H9 (cell line): ENCODE measurements around the gene PVALB. TPM values are rescaled to one million over a fixed set of nuclear protein-coding genes. Genes with fewer than 3 reads are reported as not detected.

Experiments
- DNase-seq: peaks from one replicate; pipeline ENCODE4 v3.0.0-alpha.2; 2017
- H2AFZ ChIP-seq: one replicate; pipeline ENCODE4 v1.6.1; 2013; ENCODE audit warnings: mild to moderate bottlenecking, low read length, control low read depth, moderate library complexity
- H2AK5ac ChIP-seq: 2 replicates; pipeline ENCODE4 v1.6.1; 2013; ENCODE audit warnings: low read length, control low read depth, mixed read lengths; ENCODE audit not compliant: insufficient read length
- H2BK120ac ChIP-seq: one replicate; pipeline ENCODE4 v1.6.1; 2013; ENCODE audit warnings: low read depth, mild to moderate bottlenecking, low read length, control low read depth, inconsistent platforms; ENCODE audit not compliant: poor library complexity, severe bottlenecking
- H2BK12ac ChIP-seq: 2 replicates; pipeline ENCODE4 v1.6.1; 2013; ENCODE audit warnings: low read length, control low read depth, mixed read lengths, low read depth; ENCODE audit not compliant: insufficient read length
- H2BK15ac ChIP-seq: 2 replicates; pipeline ENCODE4 v1.6.1; 2013; ENCODE audit warnings: low read depth, low read length, control low read depth
- H2BK20ac ChIP-seq: one replicate; pipeline ENCODE4 v1.6.1; 2013; ENCODE audit warnings: low read depth, mild to moderate bottlenecking, low read length, control low read depth, inconsistent platforms; ENCODE audit not compliant: poor library complexity, severe bottlenecking
- H2BK5ac ChIP-seq: 2 replicates; pipeline ENCODE4 v1.6.1; 2013; ENCODE audit warnings: low read length, control low read depth, mixed read lengths; ENCODE audit not compliant: insufficient read length
- H3K14ac ChIP-seq: 2 replicates; pipeline ENCODE4 v1.6.1; 2013; ENCODE audit warnings: low read length, control low read depth; ENCODE audit not compliant: insufficient read depth
- H3K18ac ChIP-seq: 2 replicates; pipeline ENCODE4 v1.6.1; 2013; ENCODE audit warnings: low read depth, mild to moderate bottlenecking, mixed read lengths, low read length, control low read depth; ENCODE audit not compliant: insufficient read length
- H3K23ac ChIP-seq: 2 replicates; pipeline ENCODE4 v1.6.1; 2013; ENCODE audit warnings: low read length, control low read depth, mixed read lengths, low read depth; ENCODE audit not compliant: insufficient read length
- H3K23me2 ChIP-seq: 2 replicates; pipeline ENCODE4 v1.6.1; 2013; ENCODE audit warnings: low read depth, mild to moderate bottlenecking, mixed read lengths, low read length, control low read depth; ENCODE audit not compliant: insufficient read length, poor library complexity, severe bottlenecking
- H3K27ac ChIP-seq: 2 replicates; pipeline ENCODE4 v1.5.1; 2013; ENCODE audit warnings: low read length, control low read depth, mixed read lengths, low read depth; ENCODE audit not compliant: insufficient read length
- H3K27me3 ChIP-seq: 2 replicates; pipeline ENCODE4 v1.6.1; 2013; ENCODE audit warnings: low read length, control low read depth, inconsistent platforms; ENCODE audit not compliant: insufficient read depth
- H3K4ac ChIP-seq: 2 replicates; pipeline ENCODE4 v1.6.1; 2013; ENCODE audit warnings: low read depth, mild to moderate bottlenecking, control low read depth, inconsistent platforms, low read length, moderate library complexity
- H3K4me1 ChIP-seq: 2 replicates; pipeline ENCODE4 v1.6.1; 2013; ENCODE audit warnings: low read length, control low read depth, inconsistent platforms; ENCODE audit not compliant: insufficient read depth
- H3K4me2 ChIP-seq: 2 replicates; pipeline ENCODE4 v1.6.1; 2013; ENCODE audit warnings: low read length, control low read depth, mixed read lengths; ENCODE audit not compliant: insufficient read length, insufficient read depth
- H3K56ac ChIP-seq: 2 replicates; pipeline ENCODE4 v1.6.1; 2013; ENCODE audit warnings: low read depth, mild to moderate bottlenecking, mixed read lengths, low read length, control low read depth; ENCODE audit not compliant: insufficient read length
- H3K79me1 ChIP-seq: 2 replicates; pipeline ENCODE4 v1.6.1; 2013; ENCODE audit warnings: low read depth, mild to moderate bottlenecking, moderate library complexity, low read length, control low read depth, inconsistent platforms; ENCODE audit not compliant: insufficient read depth, poor library complexity, severe bottlenecking
- H3K79me2 ChIP-seq: 2 replicates; pipeline ENCODE4 v1.6.1; 2013; ENCODE audit warnings: low read length, control low read depth, inconsistent platforms; ENCODE audit not compliant: insufficient read depth
- H3K9ac ChIP-seq: 2 replicates; pipeline ENCODE4 v1.6.1; 2013; ENCODE audit warnings: low read length, control low read depth, mixed read lengths; ENCODE audit not compliant: insufficient read length; ENCODE audit errors: extremely low read depth
- H3K9me3 ChIP-seq: one replicate; pipeline ENCODE4 v1.6.1; 2013; ENCODE audit warnings: low read depth, low read length, inconsistent platforms; ENCODE audit not compliant: control insufficient read depth
- H3T11ph ChIP-seq: one replicate; pipeline ENCODE4 v1.6.1; 2013; ENCODE audit warnings: mild to moderate bottlenecking, low read length, control low read depth, inconsistent platforms
- H4K20me1 ChIP-seq: one replicate; pipeline ENCODE4 v1.6.1; 2013; ENCODE audit not compliant: control insufficient read depth, insufficient read length, insufficient read depth
- H4K5ac ChIP-seq: 2 replicates; pipeline ENCODE4 v1.6.1; 2013; ENCODE audit warnings: low read depth, mild to moderate bottlenecking, mixed read lengths, low read length, control low read depth; ENCODE audit not compliant: insufficient read length
- H4K8ac ChIP-seq: replicated peaks from 2 replicates; pipeline ENCODE4 v1.6.1; 2013; ENCODE audit warnings: low read length, control low read depth, mixed read lengths, low read depth; ENCODE audit not compliant: insufficient read length
- H4K91ac ChIP-seq: 2 replicates; pipeline ENCODE4 v1.6.1; 2013; ENCODE audit warnings: low read depth, mild to moderate bottlenecking, moderate library complexity, mixed read lengths, low read length, control low read depth; ENCODE audit not compliant: insufficient read length
- H3K27ac Mint-ChIP-seq, 3 experiments: 2 replicates in 2 of 3; 3 replicates in 1 of 3; pipeline ENCODE4 v1.8.0; 2020 to 2021; ENCODE audit warnings: mixed read lengths in 3 of 3, mild to moderate bottlenecking in 1 of 3, moderate library complexity in 1 of 3
- H3K27me3 Mint-ChIP-seq: 2 replicates; pipeline ENCODE4 v1.8.0; 2021; ENCODE audit warnings: low read depth, mild to moderate bottlenecking, moderate library complexity, mixed read lengths
- H3K36me3 Mint-ChIP-seq, 3 experiments: 2 replicates in 2 of 3; 3 replicates in 1 of 3; pipeline ENCODE4 v1.8.0; 2020 to 2021; ENCODE audit warnings: low read depth in 3 of 3, mixed read lengths in 3 of 3; ENCODE audit not compliant: insufficient read depth in 1 of 3
- H3K4me1 Mint-ChIP-seq, 2 experiments: 2 replicates each; pipeline ENCODE4 v1.8.0; 2020; ENCODE audit warnings: mixed read lengths in 2 of 2
- H3K4me3 Mint-ChIP-seq, 2 experiments: 2 replicates in 1 of 2; 3 replicates in 1 of 2; pipeline ENCODE4 v1.8.0; 2020 to 2021; ENCODE audit warnings: mild to moderate bottlenecking in 2 of 2, mixed read lengths in 2 of 2, moderate library complexity in 1 of 2
- H3K9me3 Mint-ChIP-seq, 2 experiments: 2 replicates in 1 of 2; 3 replicates in 1 of 2; pipeline ENCODE4 v1.8.0; 2020; ENCODE audit warnings: mild to moderate bottlenecking in 2 of 2, mixed read lengths in 2 of 2, moderate library complexity in 1 of 2
- WGBS: extraction: QIAGEN DNeasy Blood & Tissue Kit; methylation state at CpG from one replicate; pipeline ENCODE4 v1.1.7; 2013; ENCODE audit warnings: missing lambda C conversion rate, low lambda C conversion rate, mixed read lengths; ENCODE audit not compliant: insufficient read length; ENCODE audit errors: extremely low coverage; 5-methylcytosine and 5-hydroxymethylcytosine counted together
- total RNA-seq: library from RNA; stranded (reverse); gene quantifications from 2 replicates; pipeline ENCODE4 v1.2.1, GENCODE V29; 2021
- TF ChIP-seq, protein P1 (sequence below): fragments of 200-600 bp; sonication (generic); conservative IDR thresholded peaks from 3 replicates; pipeline ENCODE4 v1.8.0; 2021; ENCODE audit warnings: antibody characterized with exemption, mild to moderate bottlenecking

Gene PVALB
- total RNA-seq, 1 experiment from 2014 or later: 2.7 TPM

DNA sequence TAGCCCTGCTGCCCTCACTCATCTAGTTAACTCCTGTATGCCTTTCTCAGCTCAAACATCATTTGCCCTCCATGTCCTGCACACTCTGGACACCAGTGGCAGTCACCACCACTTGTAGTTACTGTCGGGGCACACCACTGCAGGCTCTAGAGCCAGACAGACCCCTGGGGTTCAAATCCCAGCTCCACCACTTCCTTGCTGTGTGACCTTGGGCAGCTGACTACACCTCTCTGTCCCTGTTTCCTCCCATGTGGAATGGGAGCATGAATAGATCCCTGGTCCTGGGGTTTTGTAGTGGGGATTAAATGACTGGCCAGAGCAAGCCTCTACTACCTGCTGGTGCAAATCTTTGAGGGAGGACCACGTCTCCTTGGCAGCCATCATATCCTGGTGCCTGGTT, 33.1 kb downstream of the PVALB start:
- DNase-seq: no peak
- Histone ChIP-seq H4K91ac (no peak overlapping the region), H3K4me1 (peaks cover 2% of the 10 kb centered on the region; the same call in 1 of the 2 replicates), H2BK15ac (no peak overlapping the region), H2AFZ (no peak overlapping the region), H3K23ac (no peak overlapping the region), H2AK5ac (no peak overlapping the region), H4K20me1 (no peaks in the 10 kb centered on the region), H3K14ac (no peak overlapping the region), H3K27ac (no peak overlapping the region), H3K23me2 (no peaks in the 10 kb centered on the region), H3K4ac (no peak overlapping the region), H3T11ph (no peak overlapping the region), H3K27me3 (no peaks in the 10 kb centered on the region), H3K4me2 (no peak overlapping the region), H3K79me1 (no peaks in the 10 kb centered on the region), H3K9me3 (no peaks in the 10 kb centered on the region), H2BK120ac (no peak overlapping the region), H2BK20ac (no peak overlapping the region), H4K8ac (no peak overlapping the region), H4K5ac (no peak overlapping the region), H3K18ac (no peak overlapping the region), H3K79me2 (0 out of 2 replicates have a peak, but pooled peaks cover 2% of the 10 kb centered on the region), H2BK5ac (no peak overlapping the region), H2BK12ac (no peak overlapping the region), H3K56ac (no peak overlapping the region), H3K9ac (no peak overlapping the region)
- TF ChIP-seq, protein P1, sequence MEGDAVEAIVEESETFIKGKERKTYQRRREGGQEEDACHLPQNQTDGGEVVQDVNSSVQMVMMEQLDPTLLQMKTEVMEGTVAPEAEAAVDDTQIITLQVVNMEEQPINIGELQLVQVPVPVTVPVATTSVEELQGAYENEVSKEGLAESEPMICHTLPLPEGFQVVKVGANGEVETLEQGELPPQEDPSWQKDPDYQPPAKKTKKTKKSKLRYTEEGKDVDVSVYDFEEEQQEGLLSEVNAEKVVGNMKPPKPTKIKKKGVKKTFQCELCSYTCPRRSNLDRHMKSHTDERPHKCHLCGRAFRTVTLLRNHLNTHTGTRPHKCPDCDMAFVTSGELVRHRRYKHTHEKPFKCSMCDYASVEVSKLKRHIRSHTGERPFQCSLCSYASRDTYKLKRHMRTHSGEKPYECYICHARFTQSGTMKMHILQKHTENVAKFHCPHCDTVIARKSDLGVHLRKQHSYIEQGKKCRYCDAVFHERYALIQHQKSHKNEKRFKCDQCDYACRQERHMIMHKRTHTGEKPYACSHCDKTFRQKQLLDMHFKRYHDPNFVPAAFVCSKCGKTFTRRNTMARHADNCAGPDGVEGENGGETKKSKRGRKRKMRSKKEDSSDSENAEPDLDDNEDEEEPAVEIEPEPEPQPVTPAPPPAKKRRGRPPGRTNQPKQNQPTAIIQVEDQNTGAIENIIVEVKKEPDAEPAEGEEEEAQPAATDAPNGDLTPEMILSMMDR: no peak
- Mint-ChIP-seq H3K27me3 (peaks cover 45% of the 10 kb centered on the region), H3K4me1 (peaks cover 18 to 28% of the 10 kb centered on the region in 2 experiments), H3K27ac (no peak overlapping the region; a peak in 2 of 7 replicates), H3K9me3 (peaks cover 1 to 2% of the 10 kb centered on the region in 2 experiments), H3K4me3 (no peak overlapping the region), H3K36me3 (peaks cover 0 to under 1% (median under 1%) of the 10 kb centered on the region in 3 experiments; a peak in 1 of 7 replicates)
- WGBS: no CpG with 5 or more reads among the region's 2 CpGs
